HFFc6 (cell line): ENCODE results near the gene TNIP3. TPM values are rescaled to one million over a fixed set of nuclear protein-coding genes. Genes with fewer than 3 reads are reported as not detected.
"Not testable (repeated sequence)": the region's sequence is repeated elsewhere in the genome, so short reads cannot be mapped to it uniquely, and the experiment has no call there.

Experiments used
- DNase-seq: peaks from one replicate; pipeline ENCODE4 v3.0.0-alpha.2; 2018
- H3K27ac Mint-ChIP-seq: 2 replicates; pipeline ENCODE4 v1.8.0; 2020; ENCODE audit warnings: mild to moderate bottlenecking, mixed read lengths
- H3K27me3 Mint-ChIP-seq: 2 replicates; pipeline ENCODE4 v1.8.0; 2021; ENCODE audit warnings: mild to moderate bottlenecking, moderate library complexity, mixed read lengths; ENCODE audit not compliant: insufficient read depth
- H3K36me3 Mint-ChIP-seq: 2 replicates; pipeline ENCODE4 v1.8.0; 2021; ENCODE audit warnings: low read depth, mixed read lengths
- H3K4me1 Mint-ChIP-seq: 2 replicates; pipeline ENCODE4 v1.8.0; 2020; ENCODE audit warnings: low read depth, mixed read lengths
- H3K4me3 Mint-ChIP-seq: 2 replicates; pipeline ENCODE4 v1.8.0; 2020; ENCODE audit warnings: mild to moderate bottlenecking, moderate library complexity, mixed read lengths
- H3K9me3 Mint-ChIP-seq: 2 replicates; pipeline ENCODE4 v1.8.0; 2020; ENCODE audit warnings: mild to moderate bottlenecking, mixed read lengths
- total RNA-seq, 6 experiments: library from RNA; stranded (reverse); fragmentation: NEBNext Ultra II Directional; extraction: Animal tissue kit (Norgen Biotek cat#: 25700); gene quantifications; 2 replicates in 1 of 6; 3 replicates in 5 of 6; pipeline ENCODE4 v1.2.3, GENCODE V29; 2021
- TF ChIP-seq, protein P1 (sequence below): fragments of 200-600 bp; sonication (generic); IDR thresholded peaks from 2 replicates; pipeline ENCODE4 v1.5.0; 2021; ENCODE audit warnings: antibody characterized with exemption, mild to moderate bottlenecking

TNIP3 gene
- total RNA-seq, 6 experiments from 2014 or later, result 0.31 to 0.70 (median 0.47) TPM

DNA sequence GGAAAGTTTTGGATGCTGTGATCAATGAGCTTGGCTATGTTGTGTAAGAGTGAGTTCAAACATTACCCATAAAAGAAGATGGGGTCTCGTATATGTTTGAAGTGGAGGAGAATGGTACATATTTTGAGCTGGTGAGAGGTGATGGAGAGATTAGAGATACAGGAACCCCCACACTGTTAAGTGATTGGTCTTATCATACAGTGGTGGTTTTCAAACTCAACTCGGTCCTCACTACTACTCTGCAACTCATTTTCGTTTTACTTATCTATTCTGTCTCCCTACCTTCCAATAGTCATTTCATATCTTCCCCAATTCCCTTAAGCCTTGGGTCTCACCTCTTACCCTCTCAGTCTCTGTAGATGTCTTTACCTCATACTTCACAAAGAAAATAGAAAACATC, 16.4 kb upstream of the TNIP3 start:
- peaks cover 2% of the 10 kb centered on the region; the same call in 1 of the 2 replicates for H3K27me3 Mint-ChIP-seq
- no peaks in the 10 kb centered on the region for H3K36me3 Mint-ChIP-seq
- H3K27ac Mint-ChIP-seq, result no peak overlapping the region
- peaks cover 20% of the 10 kb centered on the region for H3K4me1 Mint-ChIP-seq
- H3K9me3 Mint-ChIP-seq, result no peaks in the 10 kb centered on the region
- TF ChIP-seq, protein P1, sequence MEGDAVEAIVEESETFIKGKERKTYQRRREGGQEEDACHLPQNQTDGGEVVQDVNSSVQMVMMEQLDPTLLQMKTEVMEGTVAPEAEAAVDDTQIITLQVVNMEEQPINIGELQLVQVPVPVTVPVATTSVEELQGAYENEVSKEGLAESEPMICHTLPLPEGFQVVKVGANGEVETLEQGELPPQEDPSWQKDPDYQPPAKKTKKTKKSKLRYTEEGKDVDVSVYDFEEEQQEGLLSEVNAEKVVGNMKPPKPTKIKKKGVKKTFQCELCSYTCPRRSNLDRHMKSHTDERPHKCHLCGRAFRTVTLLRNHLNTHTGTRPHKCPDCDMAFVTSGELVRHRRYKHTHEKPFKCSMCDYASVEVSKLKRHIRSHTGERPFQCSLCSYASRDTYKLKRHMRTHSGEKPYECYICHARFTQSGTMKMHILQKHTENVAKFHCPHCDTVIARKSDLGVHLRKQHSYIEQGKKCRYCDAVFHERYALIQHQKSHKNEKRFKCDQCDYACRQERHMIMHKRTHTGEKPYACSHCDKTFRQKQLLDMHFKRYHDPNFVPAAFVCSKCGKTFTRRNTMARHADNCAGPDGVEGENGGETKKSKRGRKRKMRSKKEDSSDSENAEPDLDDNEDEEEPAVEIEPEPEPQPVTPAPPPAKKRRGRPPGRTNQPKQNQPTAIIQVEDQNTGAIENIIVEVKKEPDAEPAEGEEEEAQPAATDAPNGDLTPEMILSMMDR, result no peak
- no peak overlapping the region for H3K4me3 Mint-ChIP-seq
- DNase-seq, result no peak

DNA sequence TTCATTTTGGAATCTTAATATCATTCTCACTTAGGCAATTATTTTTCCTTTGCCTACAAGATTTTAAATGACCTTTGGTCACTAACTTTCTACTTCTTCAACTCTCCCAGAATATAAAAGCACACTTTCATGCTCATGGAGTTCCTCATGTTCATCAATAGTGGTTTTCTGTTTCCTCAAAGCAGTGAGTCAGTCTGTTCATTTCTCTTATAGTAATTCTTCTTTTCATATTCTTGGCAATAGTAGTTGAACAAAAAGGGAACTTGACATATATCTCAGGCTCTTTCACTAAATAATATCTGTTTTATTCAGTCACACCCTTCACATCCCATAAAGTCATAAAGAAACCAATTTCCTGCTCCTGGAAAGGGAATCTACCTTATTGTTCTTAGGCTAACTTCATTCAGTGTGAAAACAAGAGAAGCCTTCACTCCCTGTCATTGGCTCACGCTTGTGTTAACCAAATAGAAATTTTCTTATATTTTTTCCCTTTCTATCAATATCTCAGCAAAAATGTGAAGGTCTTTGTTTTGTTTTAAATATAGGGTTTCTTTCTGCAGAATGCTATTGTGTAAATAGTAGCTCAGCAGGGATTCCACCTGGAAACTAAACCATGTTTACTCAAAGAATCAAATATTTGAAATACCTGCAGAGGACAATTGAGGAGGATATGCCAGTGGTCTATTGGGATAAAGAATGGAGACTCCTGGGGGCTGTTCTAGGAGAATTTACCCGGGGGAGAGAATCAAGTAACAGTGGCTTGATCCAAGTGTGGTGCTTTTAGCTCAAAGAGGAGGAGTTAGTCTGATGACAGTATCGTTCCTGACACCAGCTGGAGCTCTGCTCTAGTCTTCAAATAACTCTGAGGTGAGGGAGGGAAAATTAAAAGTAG, 13.4 kb upstream of the TNIP3 start:
- H3K27me3 Mint-ChIP-seq, result peaks cover 4% of the 10 kb centered on the region; the same call in 1 of the 2 replicates
- no peaks in the 10 kb centered on the region for H3K9me3 Mint-ChIP-seq
- no peak for DNase-seq
- TF ChIP-seq, protein P1, result no peak
- no peaks in the 10 kb centered on the region for H3K36me3 Mint-ChIP-seq
- H3K27ac Mint-ChIP-seq, result no peak overlapping the region
- H3K4me3 Mint-ChIP-seq, result no peak overlapping the region
- H3K4me1 Mint-ChIP-seq, result peaks cover 15% of the 10 kb centered on the region

DNA sequence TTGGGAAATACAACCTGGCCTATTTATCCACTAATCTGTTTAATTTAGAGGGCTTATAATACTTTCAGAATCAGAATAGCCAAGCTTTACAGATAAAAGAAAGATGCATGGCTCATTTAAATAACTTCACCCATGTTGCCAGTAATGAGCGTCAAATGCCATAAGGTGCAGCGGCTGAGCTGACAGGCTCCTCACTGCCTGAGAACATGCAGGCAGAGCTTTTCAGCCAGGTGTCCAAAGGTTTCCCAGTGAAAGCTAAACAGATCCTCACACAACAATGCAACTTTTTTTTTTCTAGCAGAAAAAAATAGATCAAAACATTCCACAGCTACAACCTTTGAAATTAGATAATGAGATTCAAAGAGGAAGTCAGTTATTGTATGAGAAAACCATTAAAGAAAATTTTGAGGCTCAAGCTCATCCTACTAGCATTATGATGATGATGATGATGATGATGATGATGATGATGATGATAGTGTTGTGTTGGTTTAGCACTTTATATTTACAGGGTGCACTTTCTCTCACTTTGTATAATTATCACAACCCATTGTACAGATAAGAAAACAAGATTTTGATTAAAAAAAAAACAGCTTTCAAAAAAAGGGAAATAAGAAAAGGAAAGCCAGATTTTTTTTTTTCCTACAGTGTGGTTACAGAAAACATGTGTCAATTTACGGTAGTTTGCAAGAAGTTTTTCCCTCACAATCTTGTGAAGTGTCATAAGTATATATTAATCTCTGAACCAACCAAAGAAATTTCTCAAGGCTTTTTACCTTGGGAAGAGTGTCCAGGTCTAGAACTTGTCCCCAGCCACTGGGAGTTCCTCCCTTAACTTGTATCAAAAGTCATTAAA, 12.2 kb upstream of the TNIP3 start:
- no peaks in the 10 kb centered on the region for H3K36me3 Mint-ChIP-seq
- H3K9me3 Mint-ChIP-seq, result no peaks in the 10 kb centered on the region
- peaks cover 4% of the 10 kb centered on the region for H3K4me1 Mint-ChIP-seq

DNA sequence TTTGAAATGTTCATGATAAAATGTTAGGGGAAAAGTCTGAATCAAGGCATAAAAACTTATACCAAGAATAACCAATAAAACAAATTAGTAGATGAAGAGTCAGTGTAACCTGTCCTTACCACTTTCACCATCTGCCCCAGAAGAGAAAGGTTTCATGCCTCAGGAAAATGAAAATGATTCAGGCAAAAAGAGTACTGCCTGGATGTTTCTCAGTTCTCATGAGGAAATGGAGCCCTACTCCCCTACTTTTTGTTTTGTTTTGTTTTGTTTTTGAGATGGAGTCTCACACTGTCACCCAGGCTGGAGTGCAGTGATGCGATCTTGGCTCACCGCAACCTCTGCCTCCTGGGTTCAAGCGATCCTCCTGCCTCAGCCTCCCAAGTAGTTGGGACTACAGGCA, 7.4 kb upstream of the TNIP3 start:
- H3K4me3 Mint-ChIP-seq, H3K36me3 Mint-ChIP-seq, H3K9me3 Mint-ChIP-seq, DNase-seq, H3K27ac Mint-ChIP-seq, H3K27me3 Mint-ChIP-seq, H3K4me1 Mint-ChIP-seq: not testable (repeated sequence)

More for the DNA sequence above, 12.2 kb upstream of the TNIP3 start:
- TF ChIP-seq, protein P1, result no peak
- DNase-seq, result no peak
- no peak overlapping the region for H3K27ac Mint-ChIP-seq
- H3K4me3 Mint-ChIP-seq, result no peak overlapping the region
- H3K27me3 Mint-ChIP-seq, result peaks cover 4% of the 10 kb centered on the region; the same call in 1 of the 2 replicates

DNA sequence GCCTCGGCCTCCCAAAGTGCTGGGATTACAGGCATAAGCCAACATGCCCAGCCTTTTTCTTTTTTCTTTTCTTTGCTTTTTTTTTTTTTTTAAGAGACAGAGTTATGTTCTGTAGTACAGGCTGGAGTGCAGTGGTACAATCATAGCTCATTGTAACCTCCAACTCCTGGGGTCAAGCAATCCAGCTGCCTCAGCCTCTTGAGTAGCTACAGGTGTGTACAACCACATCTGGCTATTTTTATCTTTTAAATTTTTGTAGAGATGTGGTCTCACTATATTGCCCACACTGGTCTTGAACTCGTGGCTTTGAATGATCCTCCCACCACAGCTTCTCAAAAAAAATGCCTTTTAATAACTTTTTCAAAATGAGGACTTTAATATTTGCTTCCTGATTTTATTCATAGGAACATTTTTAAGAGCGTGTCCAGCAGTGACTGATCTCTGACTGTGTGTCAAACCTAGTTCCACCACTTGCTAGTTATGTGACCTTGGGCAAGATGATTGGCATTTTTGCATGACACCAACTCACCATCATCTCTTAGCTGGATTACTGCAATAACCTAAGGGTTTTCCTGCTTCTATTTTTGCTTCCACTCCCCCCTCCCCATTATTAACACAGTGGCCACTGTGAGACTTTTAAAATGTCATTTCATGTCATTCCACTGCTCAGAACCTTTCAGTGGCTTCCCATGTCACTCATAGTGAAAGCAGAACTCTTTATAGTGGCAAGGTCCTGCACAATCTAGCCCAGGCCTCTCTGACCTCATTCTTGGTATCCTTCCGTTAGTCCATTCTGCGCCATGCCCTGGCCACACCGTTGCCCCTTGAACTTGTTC, 4.5 kb upstream of the TNIP3 start:
- Mint-ChIP-seq H3K36me3 (no peaks in the 10 kb centered on the region), H3K9me3 (no peaks in the 10 kb centered on the region), H3K27ac (no peak overlapping the region), H3K4me3 (no peak overlapping the region), H3K27me3 (no peaks in the 10 kb centered on the region), H3K4me1 (peaks cover 13% of the 10 kb centered on the region)
- TF ChIP-seq, protein P1, result no peak
- no peak for DNase-seq
